ENCODE data around the gene APBB1IP. TPM values are rescaled to one million over a fixed set of nuclear protein-coding genes. Genes with fewer than 3 reads are reported as not detected.

APBB1IP gene
- total RNA-seq, 1 experiment from 2014 or later: 0.22 TPM

GRCh38 chr10:26417136-26417535, 21.0 kb upstream of the APBB1IP start (continued):
- TF ChIP-seq, protein P1, sequence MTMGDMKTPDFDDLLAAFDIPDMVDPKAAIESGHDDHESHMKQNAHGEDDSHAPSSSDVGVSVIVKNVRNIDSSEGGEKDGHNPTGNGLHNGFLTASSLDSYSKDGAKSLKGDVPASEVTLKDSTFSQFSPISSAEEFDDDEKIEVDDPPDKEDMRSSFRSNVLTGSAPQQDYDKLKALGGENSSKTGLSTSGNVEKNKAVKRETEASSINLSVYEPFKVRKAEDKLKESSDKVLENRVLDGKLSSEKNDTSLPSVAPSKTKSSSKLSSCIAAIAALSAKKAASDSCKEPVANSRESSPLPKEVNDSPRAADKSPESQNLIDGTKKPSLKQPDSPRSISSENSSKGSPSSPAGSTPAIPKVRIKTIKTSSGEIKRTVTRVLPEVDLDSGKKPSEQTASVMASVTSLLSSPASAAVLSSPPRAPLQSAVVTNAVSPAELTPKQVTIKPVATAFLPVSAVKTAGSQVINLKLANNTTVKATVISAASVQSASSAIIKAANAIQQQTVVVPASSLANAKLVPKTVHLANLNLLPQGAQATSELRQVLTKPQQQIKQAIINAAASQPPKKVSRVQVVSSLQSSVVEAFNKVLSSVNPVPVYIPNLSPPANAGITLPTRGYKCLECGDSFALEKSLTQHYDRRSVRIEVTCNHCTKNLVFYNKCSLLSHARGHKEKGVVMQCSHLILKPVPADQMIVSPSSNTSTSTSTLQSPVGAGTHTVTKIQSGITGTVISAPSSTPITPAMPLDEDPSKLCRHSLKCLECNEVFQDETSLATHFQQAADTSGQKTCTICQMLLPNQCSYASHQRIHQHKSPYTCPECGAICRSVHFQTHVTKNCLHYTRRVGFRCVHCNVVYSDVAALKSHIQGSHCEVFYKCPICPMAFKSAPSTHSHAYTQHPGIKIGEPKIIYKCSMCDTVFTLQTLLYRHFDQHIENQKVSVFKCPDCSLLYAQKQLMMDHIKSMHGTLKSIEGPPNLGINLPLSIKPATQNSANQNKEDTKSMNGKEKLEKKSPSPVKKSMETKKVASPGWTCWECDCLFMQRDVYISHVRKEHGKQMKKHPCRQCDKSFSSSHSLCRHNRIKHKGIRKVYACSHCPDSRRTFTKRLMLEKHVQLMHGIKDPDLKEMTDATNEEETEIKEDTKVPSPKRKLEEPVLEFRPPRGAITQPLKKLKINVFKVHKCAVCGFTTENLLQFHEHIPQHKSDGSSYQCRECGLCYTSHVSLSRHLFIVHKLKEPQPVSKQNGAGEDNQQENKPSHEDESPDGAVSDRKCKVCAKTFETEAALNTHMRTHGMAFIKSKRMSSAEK (CRISPR knock-in tag; IDR thresholded peaks at IDR 0.05; ENCODE audit: borderline replicate concordance): no peak
- TF ChIP-seq ELF4 (CRISPR knock-in tag; IDR thresholded peaks at IDR 0.05; ENCODE audit: low read depth): no peak

DNA sequence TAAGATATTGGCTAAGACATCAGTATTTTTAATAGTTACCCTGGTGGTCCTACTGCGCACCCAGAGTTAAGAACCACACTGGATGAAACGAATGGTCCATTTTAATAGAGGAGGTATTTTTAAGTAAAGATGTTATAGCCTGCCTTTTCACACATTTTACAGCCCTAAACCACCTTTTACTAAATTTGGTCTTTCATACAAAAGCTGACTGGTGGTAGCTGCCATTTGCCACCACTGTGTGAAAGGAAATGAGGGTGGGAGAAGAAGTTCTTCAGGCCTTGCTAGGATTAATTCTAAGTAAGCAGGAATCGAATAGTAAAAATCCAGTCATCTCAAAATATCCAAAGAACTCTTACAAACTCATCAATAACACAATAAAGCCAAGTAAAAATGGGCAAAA, 15.2 kb upstream of the APBB1IP start:
- DNase-seq (ENCODE audit: low spot score) (no peak), ATAC-seq (no peak)
- POLR2A ChIA-PET: no interaction called here
- Mint-ChIP-seq H3K4me1 (peaks cover 8% of the 10 kb centered on the region), H3K4me3 (no peak overlapping the region), H3K9me3 (peaks cover 14% of the 10 kb centered on the region), H3K27ac (no peak overlapping the region), H3K27me3 (ENCODE audit: low read depth) (no peaks in the 10 kb centered on the region), H3K36me3 (peaks cover 4% of the 10 kb centered on the region; the same call in 1 of the 2 replicates)
- TF ChIP-seq, protein P1 (CRISPR knock-in tag; IDR thresholded peaks at IDR 0.05; ENCODE audit: borderline replicate concordance): no peak
- no peak for TF ChIP-seq SMAD4 (CRISPR knock-in tag; IDR thresholded peaks at IDR 0.05)
- no peak for TF ChIP-seq IRF2 (CRISPR knock-in tag; IDR thresholded peaks at IDR 0.05; ENCODE audit: borderline replicate concordance, low read depth)
- TF ChIP-seq MXD4 (CRISPR knock-in tag; IDR thresholded peaks at IDR 0.05; ENCODE audit: borderline replicate concordance): no peak
- TF ChIP-seq JAZF1 (CRISPR knock-in tag; IDR thresholded peaks at IDR 0.05): no peak
- no peak for TF ChIP-seq ETV6 (CRISPR knock-in tag; IDR thresholded peaks at IDR 0.05)
- TF ChIP-seq ZNF423 (CRISPR knock-in tag; IDR thresholded peaks at IDR 0.05): no peak
- TF ChIP-seq, protein P2, sequence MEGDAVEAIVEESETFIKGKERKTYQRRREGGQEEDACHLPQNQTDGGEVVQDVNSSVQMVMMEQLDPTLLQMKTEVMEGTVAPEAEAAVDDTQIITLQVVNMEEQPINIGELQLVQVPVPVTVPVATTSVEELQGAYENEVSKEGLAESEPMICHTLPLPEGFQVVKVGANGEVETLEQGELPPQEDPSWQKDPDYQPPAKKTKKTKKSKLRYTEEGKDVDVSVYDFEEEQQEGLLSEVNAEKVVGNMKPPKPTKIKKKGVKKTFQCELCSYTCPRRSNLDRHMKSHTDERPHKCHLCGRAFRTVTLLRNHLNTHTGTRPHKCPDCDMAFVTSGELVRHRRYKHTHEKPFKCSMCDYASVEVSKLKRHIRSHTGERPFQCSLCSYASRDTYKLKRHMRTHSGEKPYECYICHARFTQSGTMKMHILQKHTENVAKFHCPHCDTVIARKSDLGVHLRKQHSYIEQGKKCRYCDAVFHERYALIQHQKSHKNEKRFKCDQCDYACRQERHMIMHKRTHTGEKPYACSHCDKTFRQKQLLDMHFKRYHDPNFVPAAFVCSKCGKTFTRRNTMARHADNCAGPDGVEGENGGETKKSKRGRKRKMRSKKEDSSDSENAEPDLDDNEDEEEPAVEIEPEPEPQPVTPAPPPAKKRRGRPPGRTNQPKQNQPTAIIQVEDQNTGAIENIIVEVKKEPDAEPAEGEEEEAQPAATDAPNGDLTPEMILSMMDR (IDR thresholded peaks at IDR 0.05): no peak
- TF ChIP-seq SP1 (CRISPR knock-in tag; conservative IDR thresholded peaks at IDR 0.05): no peak
- TF ChIP-seq, protein P3, sequence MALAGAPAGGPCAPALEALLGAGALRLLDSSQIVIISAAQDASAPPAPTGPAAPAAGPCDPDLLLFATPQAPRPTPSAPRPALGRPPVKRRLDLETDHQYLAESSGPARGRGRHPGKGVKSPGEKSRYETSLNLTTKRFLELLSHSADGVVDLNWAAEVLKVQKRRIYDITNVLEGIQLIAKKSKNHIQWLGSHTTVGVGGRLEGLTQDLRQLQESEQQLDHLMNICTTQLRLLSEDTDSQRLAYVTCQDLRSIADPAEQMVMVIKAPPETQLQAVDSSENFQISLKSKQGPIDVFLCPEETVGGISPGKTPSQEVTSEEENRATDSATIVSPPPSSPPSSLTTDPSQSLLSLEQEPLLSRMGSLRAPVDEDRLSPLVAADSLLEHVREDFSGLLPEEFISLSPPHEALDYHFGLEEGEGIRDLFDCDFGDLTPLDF (CRISPR knock-in tag; IDR thresholded peaks at IDR 0.05): no peak
- TF ChIP-seq MYBL2 (CRISPR knock-in tag; IDR thresholded peaks at IDR 0.05): no peak
- TF ChIP-seq PRDM15 (CRISPR knock-in tag; IDR thresholded peaks at IDR 0.05): no peak
- TF ChIP-seq USF1 (CRISPR knock-in tag; IDR thresholded peaks at IDR 0.05): no peak
- TF ChIP-seq, protein P4, sequence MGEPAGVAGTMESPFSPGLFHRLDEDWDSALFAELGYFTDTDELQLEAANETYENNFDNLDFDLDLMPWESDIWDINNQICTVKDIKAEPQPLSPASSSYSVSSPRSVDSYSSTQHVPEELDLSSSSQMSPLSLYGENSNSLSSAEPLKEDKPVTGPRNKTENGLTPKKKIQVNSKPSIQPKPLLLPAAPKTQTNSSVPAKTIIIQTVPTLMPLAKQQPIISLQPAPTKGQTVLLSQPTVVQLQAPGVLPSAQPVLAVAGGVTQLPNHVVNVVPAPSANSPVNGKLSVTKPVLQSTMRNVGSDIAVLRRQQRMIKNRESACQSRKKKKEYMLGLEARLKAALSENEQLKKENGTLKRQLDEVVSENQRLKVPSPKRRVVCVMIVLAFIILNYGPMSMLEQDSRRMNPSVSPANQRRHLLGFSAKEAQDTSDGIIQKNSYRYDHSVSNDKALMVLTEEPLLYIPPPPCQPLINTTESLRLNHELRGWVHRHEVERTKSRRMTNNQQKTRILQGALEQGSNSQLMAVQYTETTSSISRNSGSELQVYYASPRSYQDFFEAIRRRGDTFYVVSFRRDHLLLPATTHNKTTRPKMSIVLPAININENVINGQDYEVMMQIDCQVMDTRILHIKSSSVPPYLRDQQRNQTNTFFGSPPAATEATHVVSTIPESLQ (CRISPR knock-in tag; IDR thresholded peaks at IDR 0.05): no peak
- CTCF ChIA-PET: no interaction called here
